Fibroblast of skin of scalp (primary cell): ENCODE measurements around the gene ATG10.
"Not testable (repeated sequence)": the region's sequence is repeated elsewhere in the genome, so short reads cannot be mapped to it uniquely, and the experiment has no call there.

ENCODE experiments used
- DNase-seq: peaks from one replicate; pipeline ENCODE4 v3.0.0-alpha.2; 2013

Gene ATG10

GRCh38 chr5:82225525-82226172 is 253.8 kb downstream of the ATG10 start:
- peak; percentile 68 for DNase-seq

DNA sequence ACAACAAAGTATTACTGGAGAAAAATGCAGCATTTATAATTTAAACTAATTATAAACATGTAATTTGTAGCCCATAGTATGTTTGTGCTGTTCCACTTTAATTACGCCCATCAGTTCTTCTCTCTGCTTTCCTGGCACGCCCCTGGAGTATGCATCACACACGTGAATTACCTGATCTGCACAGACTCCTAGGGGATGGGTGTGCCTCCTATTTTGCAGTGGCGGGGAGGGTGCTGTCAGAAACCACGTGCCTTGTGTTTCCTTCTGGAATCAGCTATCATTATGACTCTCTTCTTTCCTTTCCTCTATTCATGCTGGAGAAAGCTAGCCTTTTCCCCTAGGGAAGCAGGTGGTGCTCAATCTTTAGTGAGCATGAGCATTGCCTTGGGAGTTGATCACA is 263.1 kb downstream of the ATG10 start:
- DNase-seq, result no peak

- DNase-seq, result no peak
Measured at GRCh38 chr5:82244151-82244550, 272.3 kb downstream of the ATG10 start.

- DNase-seq, result no peak
Measured at GRCh38 chr5:82244854-82245635, 273.2 kb downstream of the ATG10 start.

- DNase-seq, result no peak
Measured at GRCh38 chr5:82246960-82247574, 275.2 kb downstream of the ATG10 start.

- DNase-seq, result no peak
Measured at GRCh38 chr5:82252744-82253143, 280.9 kb downstream of the ATG10 start.

DNA sequence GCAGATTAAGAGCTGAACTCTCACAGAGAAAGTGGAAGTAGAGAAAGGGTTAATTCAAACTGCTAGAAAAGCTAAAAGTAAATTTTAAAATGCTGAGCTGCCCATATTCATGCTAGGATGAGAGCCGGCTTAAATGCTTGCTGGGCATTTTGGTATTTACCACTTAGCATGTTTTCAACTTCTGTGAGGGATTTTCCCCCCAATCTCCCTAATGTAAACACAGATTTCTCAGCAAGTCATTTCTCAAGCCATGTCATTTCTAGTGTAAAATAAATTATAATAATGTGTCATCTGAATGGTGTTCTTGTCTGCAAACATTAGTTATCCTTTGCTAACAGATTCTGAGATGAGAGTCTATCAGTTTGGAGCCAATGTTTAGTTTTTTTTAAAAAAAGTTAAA is 284.0 kb downstream of the ATG10 start:
- no peak for DNase-seq

GRCh38 chr5:82257247-82257646 is 285.4 kb downstream of the ATG10 start:
- no peak for DNase-seq

DNA sequence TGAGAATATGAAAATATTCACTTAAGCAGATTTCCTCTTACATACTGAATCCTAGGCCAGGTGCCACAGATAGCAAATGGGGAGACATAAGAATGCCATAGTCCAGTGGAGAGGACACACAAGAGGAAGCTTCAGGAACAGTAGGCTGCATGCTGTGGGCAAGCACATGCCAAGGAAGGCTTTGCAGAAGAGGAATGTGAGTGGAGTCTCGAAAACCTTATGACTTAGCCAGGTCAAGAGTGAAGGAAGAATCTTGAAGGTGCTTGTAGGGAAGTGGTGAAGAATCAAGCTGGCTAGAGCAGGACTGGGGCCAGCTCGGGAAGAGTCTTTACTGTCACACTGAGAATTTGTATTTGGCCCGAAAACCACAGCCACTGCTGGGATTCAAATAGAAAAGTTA is 285.9 kb downstream of the ATG10 start:
- no peak for DNase-seq

GRCh38 chr5:82259172-82259800 is 287.5 kb downstream of the ATG10 start:
- DNase-seq, result peak; percentile 37

GRCh38 chr5:82265047-82265446 is 293.2 kb downstream of the ATG10 start:
- DNase-seq, result peak; percentile 59

- DNase-seq, result not testable (repeated sequence)
Measured at GRCh38 chr5:82267297-82267933, 295.6 kb downstream of the ATG10 start.

GRCh38 chr5:82269363-82269762 is 297.5 kb downstream of the ATG10 start:
- DNase-seq, result not testable (repeated sequence)

GRCh38 chr5:82272571-82273356 is 300.9 kb downstream of the ATG10 start:
- DNase-seq, result not testable (repeated sequence)

- not testable (repeated sequence) for DNase-seq
Measured at GRCh38 chr5:82273426-82273825, 301.6 kb downstream of the ATG10 start.

- no peak for DNase-seq
Measured at GRCh38 chr5:82274343-82275211, 302.8 kb downstream of the ATG10 start.

DNA sequence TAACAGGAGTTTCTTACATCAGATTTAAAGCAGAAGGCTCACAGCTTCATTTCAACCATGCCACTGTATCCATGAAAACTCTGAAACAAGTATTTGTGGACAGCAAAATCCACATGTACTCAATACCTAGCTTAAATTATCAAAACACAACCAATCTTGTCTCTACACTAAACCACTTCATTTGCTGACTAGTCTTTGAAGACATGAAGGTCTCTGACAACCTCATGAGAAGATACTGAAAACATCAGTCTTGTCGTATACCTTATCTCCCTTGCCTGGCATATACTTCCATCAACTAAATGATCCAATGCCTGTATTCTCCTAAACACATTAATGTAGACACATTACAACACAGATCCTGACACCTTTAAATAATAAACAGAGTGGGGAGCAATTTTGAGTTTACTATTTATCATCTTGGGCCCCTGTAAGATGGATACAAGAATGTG is 303.4 kb downstream of the ATG10 start:
- DNase-seq, result no peak

- DNase-seq, result no peak
Measured at GRCh38 chr5:82276800-82277612, 305.2 kb downstream of the ATG10 start.

DNA sequence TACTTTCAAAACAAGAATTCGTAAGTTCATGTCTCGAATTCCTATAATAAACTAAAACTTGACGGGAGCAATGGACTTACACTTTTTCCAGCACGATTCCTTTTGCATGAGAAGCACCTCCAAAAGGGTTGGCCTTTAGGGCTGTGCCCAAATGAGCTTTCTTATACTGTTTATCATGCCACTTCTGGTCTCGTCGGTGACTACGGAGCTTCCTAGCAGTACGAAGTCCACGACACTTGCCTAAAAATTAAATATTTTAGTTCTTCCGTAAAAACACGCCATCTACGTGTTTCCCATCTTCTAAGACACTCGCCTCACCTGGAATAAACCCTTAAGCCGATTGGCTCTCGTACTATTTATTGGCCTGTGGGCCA is 305.8 kb downstream of the ATG10 start:
- no peak for DNase-seq
